H7 (cell line): ENCODE results near the gene GYPB. TPM values are rescaled to one million over a fixed set of nuclear protein-coding genes. Genes with fewer than 3 reads are reported as not detected.
"Not testable (repeated sequence)": the region's sequence is repeated elsewhere in the genome, so short reads cannot be mapped to it uniquely, and the experiment has no call there.

ENCODE experiments used
- DNase-seq: peaks from one replicate; pipeline ENCODE4 v3.0.0; 2012
- H3K27me3 ChIP-seq: 2 replicates; pipeline ENCODE4 v1.6.0; 2011; ENCODE audit warnings: mild to moderate bottlenecking, low read length; ENCODE audit not compliant: control insufficient read depth, insufficient read depth
- H3K36me3 ChIP-seq: replicated peaks from 2 replicates; pipeline ENCODE4 v1.5.1; 2011; ENCODE audit warnings: low read length; ENCODE audit not compliant: control insufficient read depth, insufficient read depth
- H3K4me3 ChIP-seq: 2 replicates; pipeline ENCODE4 v1.5.1; 2011; ENCODE audit warnings: low read depth, mild to moderate bottlenecking, control low read depth, low read length, moderate library complexity; ENCODE audit not compliant: insufficient read depth
- total RNA-seq: library from RNA; depleted of rRNA; stranded (reverse); fragments of >200 nt; shearing (Covaris generic); gene quantifications from 2 replicates; pipeline ENCODE4 v1.2.3, GENCODE V29; 2014; rRNA removed

GYPB gene
- not detected in 2 replicates for total RNA-seq

- not testable (repeated sequence) for DNase-seq, H3K36me3 ChIP-seq, H3K27me3 ChIP-seq, H3K4me3 ChIP-seq
Measured at GRCh38 chr4:144019277-144019676, at the start of gene GYPB. GYPB (minus strand) TSS chr4:144019380; CDS start chr4:144019287, 93 bp downstream.

GRCh38 chr4:144061556-144061955, 42.4 kb upstream of the GYPB start:
- H3K4me3 ChIP-seq, H3K27me3 ChIP-seq, H3K36me3 ChIP-seq, DNase-seq: not testable (repeated sequence)

GRCh38 chr4:144060234-144060859, 41.2 kb upstream of the GYPB start:
- H3K36me3 ChIP-seq, H3K4me3 ChIP-seq, DNase-seq, H3K27me3 ChIP-seq: not testable (repeated sequence)

GRCh38 chr4:144056800-144057199, 37.6 kb upstream of the GYPB start:
- H3K4me3 ChIP-seq = no peak overlapping the region
- H3K36me3 ChIP-seq = no peaks in the 10 kb centered on the region
- H3K27me3 ChIP-seq = no peaks in the 10 kb centered on the region
- no peak for DNase-seq

- not testable (repeated sequence) for H3K4me3 ChIP-seq, H3K36me3 ChIP-seq, H3K27me3 ChIP-seq, DNase-seq
Measured at GRCh38 chr4:144055336-144055735, 36.2 kb upstream of the GYPB start.

GRCh38 chr4:144051494-144051893, 32.3 kb upstream of the GYPB start:
- DNase-seq = not testable (repeated sequence)

GRCh38 chr4:144050631-144051030, 31.5 kb upstream of the GYPB start:
- DNase-seq, H3K4me3 ChIP-seq, H3K36me3 ChIP-seq, H3K27me3 ChIP-seq: not testable (repeated sequence)

More at GRCh38 chr4:144051494-144051893, 32.3 kb upstream of the GYPB start:
- not testable (repeated sequence) for H3K36me3 ChIP-seq, H3K4me3 ChIP-seq, H3K27me3 ChIP-seq

- H3K36me3 ChIP-seq, DNase-seq, H3K4me3 ChIP-seq, H3K27me3 ChIP-seq: not testable (repeated sequence)
Measured at GRCh38 chr4:144049495-144050424, 30.6 kb upstream of the GYPB start.

- not testable (repeated sequence) for H3K36me3 ChIP-seq, DNase-seq, H3K4me3 ChIP-seq, H3K27me3 ChIP-seq
Measured at GRCh38 chr4:144044936-144045335, 25.8 kb upstream of the GYPB start.

GRCh38 chr4:144032580-144032979, 13.4 kb upstream of the GYPB start:
- H3K36me3 ChIP-seq, H3K4me3 ChIP-seq, DNase-seq, H3K27me3 ChIP-seq: not testable (repeated sequence)

- not testable (repeated sequence) for DNase-seq, H3K36me3 ChIP-seq, H3K27me3 ChIP-seq, H3K4me3 ChIP-seq
Measured at GRCh38 chr4:144031875-144032274, 12.7 kb upstream of the GYPB start.

- not testable (repeated sequence) for H3K36me3 ChIP-seq, DNase-seq, H3K27me3 ChIP-seq, H3K4me3 ChIP-seq
Measured at GRCh38 chr4:144031369-144031768, 12.2 kb upstream of the GYPB start.

- H3K27me3 ChIP-seq, DNase-seq, H3K36me3 ChIP-seq, H3K4me3 ChIP-seq: not testable (repeated sequence)
Measured at GRCh38 chr4:144030708-144031107, 11.5 kb upstream of the GYPB start.

GRCh38 chr4:144026682-144027081, 7.5 kb upstream of the GYPB start:
- not testable (repeated sequence) for DNase-seq, H3K36me3 ChIP-seq, H3K4me3 ChIP-seq, H3K27me3 ChIP-seq

GRCh38 chr4:144024399-144025053, 5.3 kb upstream of the GYPB start:
- not testable (repeated sequence) for H3K4me3 ChIP-seq, DNase-seq, H3K36me3 ChIP-seq, H3K27me3 ChIP-seq
